Measurements from ENCODE around the gene OR6T1.

The OR6T1 gene

DNA sequence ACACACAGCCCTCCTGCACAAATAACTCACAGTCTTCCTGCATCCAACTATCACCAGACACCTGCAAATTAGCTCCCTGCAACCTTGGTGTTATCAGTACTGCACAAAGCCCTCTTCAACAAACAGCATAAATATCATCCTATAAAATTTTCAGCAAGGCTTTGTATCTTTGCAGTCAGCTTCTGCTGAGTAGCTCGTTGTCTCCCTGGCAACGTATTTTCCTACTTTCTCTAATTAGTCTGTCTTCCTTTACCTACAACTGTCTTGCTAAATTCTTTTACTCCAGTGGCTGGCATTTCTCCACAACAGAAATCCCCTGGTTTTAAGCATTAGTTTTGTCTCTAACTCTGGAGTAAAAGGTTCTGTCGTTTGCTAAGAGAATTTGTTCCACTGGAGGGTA is 37.8 kb downstream of the OR6T1 start:
- no peak overlapping the region for H3K9ac ChIP-seq (ENCODE audit: low read length)
- H3K36me3 ChIP-seq (ENCODE audit: control insufficient read depth, insufficient read depth, low read length), result no peaks in the 10 kb centered on the region
- no peak overlapping the region for H3K27ac ChIP-seq (ENCODE audit: low read depth, low read length)
- H3K4me3 ChIP-seq (ENCODE audit: low read depth, low read length), result no peak overlapping the region
- H3K9me3 ChIP-seq (ENCODE audit: control insufficient read depth, insufficient read depth, low read depth, low read length), result no peaks in the 10 kb centered on the region
- peaks cover 3% of the 10 kb centered on the region; the same call in 1 of the 2 replicates for H3K4me1 ChIP-seq (ENCODE audit: control insufficient read depth, insufficient read depth, low read length)
- H3K27me3 ChIP-seq (ENCODE audit: control insufficient read depth, insufficient read depth, low read length), result no peaks in the 10 kb centered on the region

DNA sequence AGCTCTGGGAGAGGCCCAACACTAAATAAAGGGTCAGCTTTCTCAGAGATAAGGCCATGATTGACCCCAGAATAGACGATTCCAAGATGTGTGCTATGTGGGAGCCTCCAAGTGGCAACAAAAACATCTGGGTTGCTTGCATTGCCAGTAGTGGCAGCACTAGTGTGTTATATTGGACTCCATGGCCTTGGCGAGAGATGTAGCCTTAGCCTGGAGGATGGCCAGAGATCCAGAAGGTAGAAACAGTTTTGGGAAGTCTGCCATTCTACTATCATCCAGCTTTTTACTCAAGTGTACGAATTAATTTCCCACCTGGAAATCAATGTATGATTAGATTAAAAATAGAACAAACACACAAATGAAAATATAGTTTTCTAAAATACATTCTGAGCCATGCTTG is 38.7 kb downstream of the OR6T1 start:
- Histone ChIP-seq H3K27ac (ENCODE audit: low read depth, low read length) (no peak overlapping the region), H3K4me3 (ENCODE audit: low read depth, low read length) (no peak overlapping the region), H3K9ac (ENCODE audit: low read length) (no peak overlapping the region), H3K27me3 (ENCODE audit: control insufficient read depth, insufficient read depth, low read length) (no peaks in the 10 kb centered on the region), H3K4me1 (ENCODE audit: control insufficient read depth, insufficient read depth, low read length) (peaks cover 3% of the 10 kb centered on the region; the same call in 1 of the 2 replicates), H3K36me3 (ENCODE audit: control insufficient read depth, insufficient read depth, low read length) (no peaks in the 10 kb centered on the region), H3K9me3 (ENCODE audit: control insufficient read depth, insufficient read depth, low read depth, low read length) (no peaks in the 10 kb centered on the region)

DNA sequence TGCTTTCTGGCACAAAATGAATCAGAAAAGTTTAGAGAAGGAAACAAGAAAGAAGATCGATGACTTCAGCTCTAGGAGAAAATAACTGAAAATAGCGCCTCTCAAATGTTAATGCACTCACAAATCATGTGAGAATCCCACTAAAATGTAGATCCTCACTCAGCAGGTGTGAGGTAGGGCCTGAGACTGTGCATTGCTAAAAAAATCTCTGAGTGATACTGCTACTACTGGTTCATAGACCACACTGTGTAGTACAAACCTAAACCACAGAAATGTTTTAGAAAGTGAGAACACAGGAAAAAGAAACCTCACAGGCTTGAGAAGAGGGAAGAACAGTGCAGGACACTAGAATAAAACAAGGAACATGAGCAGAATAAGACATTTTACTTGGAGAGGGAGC is 39.7 kb downstream of the OR6T1 start:
- H3K9ac ChIP-seq (ENCODE audit: low read length), result no peak overlapping the region
- no peaks in the 10 kb centered on the region for H3K9me3 ChIP-seq (ENCODE audit: control insufficient read depth, insufficient read depth, low read depth, low read length)

GRCh38 chr11:123901867-123902266 is 41.8 kb downstream of the OR6T1 start, which contains the start of gene OR8D4:
Gene OR8D4, plus strand, starts transcription at chr11:123902167. Its CDS starts 4,265 bp downstream, at chr11:123906432.
- no peaks in the 10 kb centered on the region for H3K9me3 ChIP-seq (ENCODE audit: control insufficient read depth, insufficient read depth, low read depth, low read length)
- no peaks in the 10 kb centered on the region for H3K36me3 ChIP-seq (ENCODE audit: control insufficient read depth, insufficient read depth, low read length)
- no peak within 1 kb of the TSS for H3K4me3 ChIP-seq (ENCODE audit: low read depth, low read length)
- H3K27me3 ChIP-seq (ENCODE audit: control insufficient read depth, insufficient read depth, low read length), result no peaks in the 10 kb centered on the region
- H3K9ac ChIP-seq (ENCODE audit: low read length), result no peak within 1 kb of the TSS
- peaks cover 3% of the 10 kb centered on the region; the same call in 1 of the 2 replicates for H3K4me1 ChIP-seq (ENCODE audit: control insufficient read depth, insufficient read depth, low read length)
- no peak within 1 kb of the TSS for H3K27ac ChIP-seq (ENCODE audit: low read depth, low read length)

More for the DNA sequence above, 39.7 kb downstream of the OR6T1 start:
- H3K36me3 ChIP-seq (ENCODE audit: control insufficient read depth, insufficient read depth, low read length), result no peaks in the 10 kb centered on the region
- H3K27ac ChIP-seq (ENCODE audit: low read depth, low read length), result no peak overlapping the region
- H3K27me3 ChIP-seq (ENCODE audit: control insufficient read depth, insufficient read depth, low read length), result no peaks in the 10 kb centered on the region
- no peak overlapping the region for H3K4me3 ChIP-seq (ENCODE audit: low read depth, low read length)
- peaks cover 3% of the 10 kb centered on the region; the same call in 1 of the 2 replicates for H3K4me1 ChIP-seq (ENCODE audit: control insufficient read depth, insufficient read depth, low read length)

- Histone ChIP-seq H3K9ac (ENCODE audit: low read length) (no peak overlapping the region), H3K9me3 (ENCODE audit: control insufficient read depth, insufficient read depth, low read depth, low read length) (no peaks in the 10 kb centered on the region), H3K4me1 (ENCODE audit: control insufficient read depth, insufficient read depth, low read length) (no peaks in the 10 kb centered on the region), H3K4me3 (ENCODE audit: low read depth, low read length) (no peak overlapping the region), H3K27ac (ENCODE audit: low read depth, low read length) (no peak overlapping the region), H3K36me3 (ENCODE audit: control insufficient read depth, insufficient read depth, low read length) (no peaks in the 10 kb centered on the region), H3K27me3 (ENCODE audit: control insufficient read depth, insufficient read depth, low read length) (no peaks in the 10 kb centered on the region)
These were observed 43.8 kb downstream of the OR6T1 start for GRCh38 chr11:123899792-123900191.
